ENCODE measurements around the gene FYCO1. TPM values are rescaled to one million over a fixed set of nuclear protein-coding genes. Genes with fewer than 3 reads are reported as not detected.

FYCO1 gene
- total and polyA plus RNA-seq, 2 of the 13 experiments (the other 11 are each of a cell fraction or from before 2014, with no cell fraction given), result 2.7 to 4.2 TPM

DNA sequence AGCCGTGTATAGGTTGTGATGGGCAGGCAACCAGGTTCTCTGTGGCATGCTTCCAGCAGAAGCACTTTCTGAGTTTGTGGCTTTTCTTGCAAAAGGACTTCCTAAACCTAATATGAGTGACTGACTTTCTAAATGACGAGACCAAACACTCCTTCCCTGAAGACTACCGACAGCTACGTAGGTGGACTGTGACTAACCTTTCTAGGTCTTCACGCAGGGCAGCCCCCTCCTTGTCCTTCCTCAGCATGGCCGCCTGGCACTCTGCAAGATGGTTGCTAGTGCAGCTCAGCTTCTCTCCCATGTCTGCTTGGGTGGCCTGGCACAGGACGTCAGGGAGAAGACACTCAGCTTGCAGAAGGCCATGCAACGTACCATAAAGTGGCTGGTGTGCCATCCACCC, 31.5 kb downstream of the FYCO1 start:
- BruUV-seq (replicated peaks), result no TSS peak
- H3K4me3 ChIP-seq (replicated peaks in 1 of 3; ENCODE audit: insufficient read depth in 1 of 3, low read depth in 2 of 3, low read length in 3 of 3), result no peak overlapping the region
- 95% methylated on average over 6 of the region's 8 CpGs for WGBS (ENCODE audit: low lambda C conversion rate)
- no peaks in the 10 kb centered on the region for H3K9me3 ChIP-seq (ENCODE audit: low read length)
- no peak overlapping the region for H3K9ac ChIP-seq (ENCODE audit: insufficient read depth, low read depth, low read length)
- no peaks in the 10 kb centered on the region for H3K4me1 ChIP-seq (ENCODE audit: insufficient read depth, low read length)
- no peak for FAIRE-seq
- in situ Hi-C loops (cut with HindIII; ENCODE audit: extremely low pct_ligation_motif_present, low pct_unique_long_range_greater_than_20kb) (no loop called here), intact Hi-C loops (cut with micrococcal nuclease; ENCODE audit: unreplicated experiment) (no loop called here)
- H3K36me3 ChIP-seq (replicated peaks in 1 of 2; ENCODE audit: control insufficient read depth in 1 of 2, insufficient read depth in 2 of 2, low read length in 2 of 2), result peaks cover 51 to 85% of the 10 kb centered on the region in 2 experiments
- no peaks in the 10 kb centered on the region; the same call in 1 of the 2 replicates for H4K20me1 ChIP-seq (ENCODE audit: insufficient read depth, low read length)
- H2AFZ ChIP-seq (ENCODE audit: low read length), result no peak overlapping the region
- H3K27ac ChIP-seq (ENCODE audit: extremely low read length, insufficient read depth, low read length), result no peak overlapping the region
- TF ChIP-seq POGZ (CRISPR knock-in tag; IDR thresholded peaks at IDR 0.05), result no peak
- TF ChIP-seq, protein P1, sequence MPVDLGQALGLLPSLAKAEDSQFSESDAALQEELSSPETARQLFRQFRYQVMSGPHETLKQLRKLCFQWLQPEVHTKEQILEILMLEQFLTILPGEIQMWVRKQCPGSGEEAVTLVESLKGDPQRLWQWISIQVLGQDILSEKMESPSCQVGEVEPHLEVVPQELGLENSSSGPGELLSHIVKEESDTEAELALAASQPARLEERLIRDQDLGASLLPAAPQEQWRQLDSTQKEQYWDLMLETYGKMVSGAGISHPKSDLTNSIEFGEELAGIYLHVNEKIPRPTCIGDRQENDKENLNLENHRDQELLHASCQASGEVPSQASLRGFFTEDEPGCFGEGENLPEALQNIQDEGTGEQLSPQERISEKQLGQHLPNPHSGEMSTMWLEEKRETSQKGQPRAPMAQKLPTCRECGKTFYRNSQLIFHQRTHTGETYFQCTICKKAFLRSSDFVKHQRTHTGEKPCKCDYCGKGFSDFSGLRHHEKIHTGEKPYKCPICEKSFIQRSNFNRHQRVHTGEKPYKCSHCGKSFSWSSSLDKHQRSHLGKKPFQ (CRISPR knock-in tag; IDR thresholded peaks at IDR 0.05; ENCODE audit: insufficient replicate concordance), result no peak
- no peak for TF ChIP-seq MIXL1 (CRISPR knock-in tag; IDR thresholded peaks at IDR 0.05)
- no peak for TF ChIP-seq ZNF577 (CRISPR knock-in tag; IDR thresholded peaks at IDR 0.05; ENCODE audit: borderline replicate concordance, low read depth)
- no peak for TF ChIP-seq ZNF343 (CRISPR knock-in tag; IDR thresholded peaks at IDR 0.05)
- TF ChIP-seq, protein P2, sequence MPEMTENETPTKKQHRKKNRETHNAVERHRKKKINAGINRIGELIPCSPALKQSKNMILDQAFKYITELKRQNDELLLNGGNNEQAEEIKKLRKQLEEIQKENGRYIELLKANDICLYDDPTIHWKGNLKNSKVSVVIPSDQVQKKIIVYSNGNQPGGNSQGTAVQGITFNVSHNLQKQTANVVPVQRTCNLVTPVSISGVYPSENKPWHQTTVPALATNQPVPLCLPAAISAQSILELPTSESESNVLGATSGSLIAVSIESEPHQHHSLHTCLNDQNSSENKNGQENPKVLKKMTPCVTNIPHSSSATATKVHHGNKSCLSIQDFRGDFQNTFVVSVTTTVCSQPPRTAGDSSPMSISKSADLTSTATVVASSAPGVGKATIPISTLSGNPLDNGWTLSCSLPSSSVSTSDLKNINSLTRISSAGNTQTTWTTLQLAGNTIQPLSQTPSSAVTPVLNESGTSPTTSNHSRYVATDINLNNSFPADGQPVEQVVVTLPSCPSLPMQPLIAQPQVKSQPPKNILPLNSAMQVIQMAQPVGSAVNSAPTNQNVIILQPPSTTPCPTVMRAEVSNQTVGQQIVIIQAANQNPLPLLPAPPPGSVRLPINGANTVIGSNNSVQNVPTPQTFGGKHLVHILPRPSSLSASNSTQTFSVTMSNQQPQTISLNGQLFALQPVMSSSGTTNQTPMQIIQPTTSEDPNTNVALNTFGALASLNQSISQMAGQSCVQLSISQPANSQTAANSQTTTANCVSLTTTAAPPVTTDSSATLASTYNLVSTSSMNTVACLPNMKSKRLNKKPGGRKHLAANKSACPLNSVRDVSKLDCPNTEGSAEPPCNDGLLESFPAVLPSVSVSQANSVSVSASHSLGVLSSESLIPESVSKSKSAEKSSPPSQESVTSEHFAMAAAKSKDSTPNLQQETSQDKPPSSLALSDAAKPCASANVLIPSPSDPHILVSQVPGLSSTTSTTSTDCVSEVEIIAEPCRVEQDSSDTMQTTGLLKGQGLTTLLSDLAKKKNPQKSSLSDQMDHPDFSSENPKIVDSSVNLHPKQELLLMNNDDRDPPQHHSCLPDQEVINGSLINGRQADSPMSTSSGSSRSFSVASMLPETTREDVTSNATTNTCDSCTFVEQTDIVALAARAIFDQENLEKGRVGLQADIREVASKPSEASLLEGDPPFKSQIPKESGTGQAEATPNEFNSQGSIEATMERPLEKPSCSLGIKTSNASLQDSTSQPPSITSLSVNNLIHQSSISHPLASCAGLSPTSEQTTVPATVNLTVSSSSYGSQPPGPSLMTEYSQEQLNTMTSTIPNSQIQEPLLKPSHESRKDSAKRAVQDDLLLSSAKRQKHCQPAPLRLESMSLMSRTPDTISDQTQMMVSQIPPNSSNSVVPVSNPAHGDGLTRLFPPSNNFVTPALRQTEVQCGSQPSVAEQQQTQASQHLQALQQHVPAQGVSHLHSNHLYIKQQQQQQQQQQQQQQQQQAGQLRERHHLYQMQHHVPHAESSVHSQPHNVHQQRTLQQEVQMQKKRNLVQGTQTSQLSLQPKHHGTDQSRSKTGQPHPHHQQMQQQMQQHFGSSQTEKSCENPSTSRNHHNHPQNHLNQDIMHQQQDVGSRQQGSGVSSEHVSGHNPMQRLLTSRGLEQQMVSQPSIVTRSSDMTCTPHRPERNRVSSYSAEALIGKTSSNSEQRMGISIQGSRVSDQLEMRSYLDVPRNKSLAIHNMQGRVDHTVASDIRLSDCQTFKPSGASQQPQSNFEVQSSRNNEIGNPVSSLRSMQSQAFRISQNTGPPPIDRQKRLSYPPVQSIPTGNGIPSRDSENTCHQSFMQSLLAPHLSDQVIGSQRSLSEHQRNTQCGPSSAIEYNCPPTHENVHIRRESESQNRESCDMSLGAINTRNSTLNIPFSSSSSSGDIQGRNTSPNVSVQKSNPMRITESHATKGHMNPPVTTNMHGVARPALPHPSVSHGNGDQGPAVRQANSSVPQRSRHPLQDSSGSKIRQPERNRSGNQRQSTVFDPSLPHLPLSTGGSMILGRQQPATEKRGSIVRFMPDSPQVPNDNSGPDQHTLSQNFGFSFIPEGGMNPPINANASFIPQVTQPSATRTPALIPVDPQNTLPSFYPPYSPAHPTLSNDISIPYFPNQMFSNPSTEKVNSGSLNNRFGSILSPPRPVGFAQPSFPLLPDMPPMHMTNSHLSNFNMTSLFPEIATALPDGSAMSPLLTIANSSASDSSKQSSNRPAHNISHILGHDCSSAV (CRISPR knock-in tag; IDR thresholded peaks at IDR 0.05; ENCODE audit: borderline replicate concordance), result no peak
- TF ChIP-seq BCL6 (CRISPR knock-in tag; IDR thresholded peaks at IDR 0.05), result no peak
- TF ChIP-seq ZNF746 (CRISPR knock-in tag; IDR thresholded peaks at IDR 0.05), result no peak
- TF ChIP-seq ZC3H13 (CRISPR knock-in tag; IDR thresholded peaks at IDR 0.05), result no peak
- TF ChIP-seq, protein P3, sequence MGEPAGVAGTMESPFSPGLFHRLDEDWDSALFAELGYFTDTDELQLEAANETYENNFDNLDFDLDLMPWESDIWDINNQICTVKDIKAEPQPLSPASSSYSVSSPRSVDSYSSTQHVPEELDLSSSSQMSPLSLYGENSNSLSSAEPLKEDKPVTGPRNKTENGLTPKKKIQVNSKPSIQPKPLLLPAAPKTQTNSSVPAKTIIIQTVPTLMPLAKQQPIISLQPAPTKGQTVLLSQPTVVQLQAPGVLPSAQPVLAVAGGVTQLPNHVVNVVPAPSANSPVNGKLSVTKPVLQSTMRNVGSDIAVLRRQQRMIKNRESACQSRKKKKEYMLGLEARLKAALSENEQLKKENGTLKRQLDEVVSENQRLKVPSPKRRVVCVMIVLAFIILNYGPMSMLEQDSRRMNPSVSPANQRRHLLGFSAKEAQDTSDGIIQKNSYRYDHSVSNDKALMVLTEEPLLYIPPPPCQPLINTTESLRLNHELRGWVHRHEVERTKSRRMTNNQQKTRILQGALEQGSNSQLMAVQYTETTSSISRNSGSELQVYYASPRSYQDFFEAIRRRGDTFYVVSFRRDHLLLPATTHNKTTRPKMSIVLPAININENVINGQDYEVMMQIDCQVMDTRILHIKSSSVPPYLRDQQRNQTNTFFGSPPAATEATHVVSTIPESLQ (CRISPR knock-in tag; conservative IDR thresholded peaks at IDR 0.05), result no peak
- no peak for TF ChIP-seq ZNF329 (CRISPR knock-in tag; IDR thresholded peaks at IDR 0.05; ENCODE audit: low read depth)
- TF ChIP-seq FOXK1 (CRISPR knock-in tag; IDR thresholded peaks at IDR 0.05; ENCODE audit: borderline replicate concordance, low read depth), result no peak
- TF ChIP-seq NFIB (CRISPR knock-in tag; IDR thresholded peaks at IDR 0.05; ENCODE audit: borderline replicate concordance), result no peak
- DNase-seq (ENCODE audit: low spot score), result no peak
- no peak overlapping the region for H3K4me2 ChIP-seq (ENCODE audit: low read depth, low read length)
- ChIA-PET POLR2A (no interaction called here), CTCF (ENCODE audit: low intra/inter-chr PET ratio, low total read pairs) (no interaction called here)
- ATAC-seq, result no peak
- H3K79me2 ChIP-seq (ENCODE audit: insufficient read depth, low read length), result no peaks in the 10 kb centered on the region
- no peaks in the 10 kb centered on the region for H3K27me3 ChIP-seq (ENCODE audit: control insufficient read depth in 1 of 2, insufficient read depth in 2 of 2, low read length in 2 of 2)

All from HepG2 (cell line).